GM12801 (cell line): ENCODE data around the gene SAE1.

Experiments
- CTCF ChIP-seq: IDR thresholded peaks from one replicate; pipeline ENCODE4 v1.5.1; 2011; ENCODE audit warnings: control low read depth; ENCODE audit not compliant: insufficient read length; ENCODE audit errors: extremely low read depth

SAE1 gene

DNA sequence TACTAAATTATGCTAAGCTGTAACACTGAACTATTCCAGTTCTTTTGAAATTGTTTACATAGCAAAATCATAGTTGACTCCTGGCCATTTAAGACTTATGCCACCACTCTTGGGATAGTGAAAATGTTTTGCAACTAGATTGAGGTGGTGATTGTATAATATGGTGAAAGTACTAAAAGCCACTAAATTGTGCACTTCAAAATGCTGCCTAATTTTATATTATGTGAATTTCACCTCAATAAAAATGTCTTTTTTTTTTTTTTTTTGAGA is 5.0 kb upstream of the SAE1 start:
- TF ChIP-seq CTCF: no peak

DNA sequence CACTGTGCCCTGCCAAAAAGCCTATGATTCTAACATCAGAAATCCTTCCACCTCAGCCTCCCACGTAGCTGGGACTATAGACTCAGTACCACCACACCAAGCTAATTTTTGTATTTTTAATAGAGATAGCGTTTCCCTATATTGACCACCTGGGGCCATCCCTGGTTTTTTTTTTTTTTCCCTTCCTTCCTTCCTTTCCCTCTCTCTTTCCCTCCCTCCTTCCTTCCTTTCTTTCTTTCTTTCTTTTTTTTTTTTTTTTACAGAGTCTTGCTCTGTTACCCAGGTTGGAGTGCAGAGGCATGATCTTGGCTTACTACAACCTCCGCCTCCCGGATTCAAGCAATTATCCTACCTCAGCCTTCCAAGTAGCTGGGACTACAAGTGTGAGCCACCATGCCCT is 1.1 kb upstream of the SAE1 start:
- no peak for TF ChIP-seq CTCF

- no peak for TF ChIP-seq CTCF
Measured at GRCh38 chr19:47130120-47130588, 481 bp upstream of the SAE1 start.

DNA sequence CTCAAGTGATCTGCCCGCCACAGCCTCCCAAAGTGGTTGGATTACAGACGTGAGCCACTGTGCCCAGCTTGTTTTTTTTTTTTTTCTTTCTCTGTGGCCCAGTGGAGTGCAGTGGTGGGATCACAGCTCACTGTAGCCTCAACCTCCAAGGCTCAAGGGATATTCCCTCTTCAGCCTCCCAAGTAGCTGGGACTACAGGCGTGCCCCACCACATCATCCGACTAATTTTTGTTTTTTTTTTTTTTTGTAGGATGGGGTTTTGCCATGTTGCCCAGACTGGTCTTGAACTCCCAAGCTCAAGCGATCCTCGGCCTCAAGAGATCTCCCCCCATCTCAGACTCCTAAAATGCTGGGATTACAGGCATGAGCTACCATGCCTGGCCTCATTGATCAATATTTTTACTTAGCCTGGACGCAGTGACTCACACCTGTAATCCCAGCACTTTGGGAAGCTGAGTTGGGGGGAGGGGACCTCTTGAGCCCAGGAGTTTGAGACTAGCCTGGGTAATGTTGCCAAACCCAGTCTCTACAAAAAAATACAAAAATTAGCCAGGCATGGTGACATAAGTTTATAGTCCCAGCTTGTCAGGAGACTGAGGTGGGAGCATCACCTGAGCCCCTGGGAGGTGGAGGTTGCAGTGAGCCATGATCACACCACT is 1.7 kb downstream of the SAE1 start:
- no peak for TF ChIP-seq CTCF

GRCh38 chr19:47133021-47133471 is 2.4 kb downstream of the SAE1 start:
- TF ChIP-seq CTCF: no peak

GRCh38 chr19:47134545-47134944 is 3.9 kb downstream of the SAE1 start:
- no peak for TF ChIP-seq CTCF

DNA sequence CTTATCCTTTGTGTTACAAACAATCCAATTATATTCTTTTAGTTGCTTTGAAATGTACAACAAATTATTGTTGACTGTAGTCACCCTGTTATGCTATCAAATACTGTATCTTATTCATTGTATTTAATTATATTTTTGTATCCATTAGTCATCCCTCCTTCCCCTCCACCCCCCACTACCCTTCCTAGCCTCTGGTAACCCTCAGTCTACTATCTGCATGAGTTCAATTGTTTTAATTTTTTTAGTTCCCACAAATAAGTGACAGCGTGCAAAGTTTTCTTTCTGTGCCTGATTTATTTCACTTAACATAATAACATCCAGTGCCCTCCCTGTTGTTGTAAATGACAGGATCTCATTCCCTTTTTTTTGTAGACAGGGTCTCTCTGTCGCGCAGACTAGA is 4.5 kb downstream of the SAE1 start:
- TF ChIP-seq CTCF: no peak
